ENCODE data around the gene KRTAP10-1. TPM values are rescaled to one million over a fixed set of nuclear protein-coding genes. Genes with fewer than 3 reads are reported as not detected.

The KRTAP10-1 gene
- total RNA-seq, 1 experiment from 2014 or later = not detected

- Histone ChIP-seq H3K56ac (ENCODE audit: insufficient read length, low read depth, low read length) (no peak overlapping the region), H2BK5ac (ENCODE audit: insufficient read length, low read length) (no peak overlapping the region), H3K9ac (ENCODE audit: extremely low read depth, insufficient read length, low read length) (no peak overlapping the region), H3T11ph (ENCODE audit: low read length) (no peak overlapping the region), H2BK20ac (ENCODE audit: low read depth, low read length, poor library complexity, severe bottlenecking) (no peak overlapping the region), H3K23ac (ENCODE audit: insufficient read length, low read depth, low read length) (no peak overlapping the region), H3K23me2 (ENCODE audit: insufficient read length, low read depth, low read length, poor library complexity, severe bottlenecking) (no peaks in the 10 kb centered on the region), H3K27me3 (ENCODE audit: insufficient read depth, low read length) (no peaks in the 10 kb centered on the region), H3K79me2 (ENCODE audit: insufficient read depth, low read length) (no peaks in the 10 kb centered on the region; the same call in 1 of the 2 replicates), H2BK120ac (ENCODE audit: low read depth, low read length, poor library complexity, severe bottlenecking) (no peak overlapping the region), H3K27ac (ENCODE audit: insufficient read length, low read depth, low read length) (no peak overlapping the region), H3K4ac (ENCODE audit: low read depth, low read length) (no peak overlapping the region), H3K4me1 (ENCODE audit: insufficient read depth, low read length) (peaks cover 4% of the 10 kb centered on the region; the same call in 1 of the 2 replicates), H4K20me1 (ENCODE audit: control insufficient read depth, insufficient read depth, insufficient read length) (no peaks in the 10 kb centered on the region), H4K8ac (replicated peaks; ENCODE audit: insufficient read length, low read depth, low read length) (no peak overlapping the region), H3K9me3 (ENCODE audit: control insufficient read depth, low read depth, low read length) (peaks cover 24% of the 10 kb centered on the region), H4K91ac (ENCODE audit: insufficient read length, low read depth, low read length) (no peak overlapping the region), H2BK15ac (ENCODE audit: low read depth, low read length) (no peak overlapping the region), H2AK5ac (ENCODE audit: insufficient read length, low read length) (no peak overlapping the region), H3K14ac (ENCODE audit: insufficient read depth, low read length) (no peak overlapping the region), H3K79me1 (ENCODE audit: insufficient read depth, low read depth, low read length, poor library complexity, severe bottlenecking) (peaks cover 2% of the 10 kb centered on the region), H3K4me2 (ENCODE audit: insufficient read depth, insufficient read length, low read length) (no peak overlapping the region), H2AFZ (ENCODE audit: low read length) (no peak overlapping the region), H3K18ac (ENCODE audit: insufficient read length, low read depth, low read length) (no peak overlapping the region), H4K5ac (ENCODE audit: insufficient read length, low read depth, low read length) (no peak overlapping the region), H2BK12ac (ENCODE audit: insufficient read length, low read depth, low read length) (no peak overlapping the region)
- no CpG with 5 or more reads among the region's 17 CpGs for WGBS (ENCODE audit: extremely low coverage, insufficient read length, low lambda C conversion rate)
- Mint-ChIP-seq H3K36me3 (ENCODE audit: insufficient read depth in 1 of 3, low read depth in 3 of 3) (peaks cover 35 to 50% (median 37%) of the 10 kb centered on the region in 3 experiments), H3K9me3 (peaks cover 21 to 31% of the 10 kb centered on the region in 2 experiments), H3K4me3 (no peak overlapping the region), H3K4me1 (peaks cover 28 to 31% of the 10 kb centered on the region in 2 experiments), H3K27ac (no peak overlapping the region), H3K27me3 (ENCODE audit: low read depth) (peaks cover 2% of the 10 kb centered on the region; the same call in 1 of the 2 replicates)
- TF ChIP-seq CTCF (conservative IDR thresholded peaks at IDR 0.05) = no peak
- DNase-seq = no peak
Observed at GRCh38 chr21:44494418-44494817, 45.6 kb downstream of the KRTAP10-1 start.
